Stimulated activated CD8-positive, alpha-beta memory T cell treated with anti-CD3 and anti-CD28 coated beads, Interleukin-2, amount 100 ng/mL, for 48 hours (primary cell): Measurements from ENCODE around the gene ALKBH2.
A peak's percentile ranks its signal among the peaks of the same experiment; 100 is the strongest.
"Not testable (repeated sequence)": the region's sequence is repeated elsewhere in the genome, so short reads cannot be mapped to it uniquely, and the experiment has no call there.

Experiments used
- DNase-seq, 2 donors: peaks; one replicate each; pipeline ENCODE4 v3.0.0-alpha.2; 2020; ENCODE audit warnings: low read depth in 2 of 2

ALKBH2 gene

DNA sequence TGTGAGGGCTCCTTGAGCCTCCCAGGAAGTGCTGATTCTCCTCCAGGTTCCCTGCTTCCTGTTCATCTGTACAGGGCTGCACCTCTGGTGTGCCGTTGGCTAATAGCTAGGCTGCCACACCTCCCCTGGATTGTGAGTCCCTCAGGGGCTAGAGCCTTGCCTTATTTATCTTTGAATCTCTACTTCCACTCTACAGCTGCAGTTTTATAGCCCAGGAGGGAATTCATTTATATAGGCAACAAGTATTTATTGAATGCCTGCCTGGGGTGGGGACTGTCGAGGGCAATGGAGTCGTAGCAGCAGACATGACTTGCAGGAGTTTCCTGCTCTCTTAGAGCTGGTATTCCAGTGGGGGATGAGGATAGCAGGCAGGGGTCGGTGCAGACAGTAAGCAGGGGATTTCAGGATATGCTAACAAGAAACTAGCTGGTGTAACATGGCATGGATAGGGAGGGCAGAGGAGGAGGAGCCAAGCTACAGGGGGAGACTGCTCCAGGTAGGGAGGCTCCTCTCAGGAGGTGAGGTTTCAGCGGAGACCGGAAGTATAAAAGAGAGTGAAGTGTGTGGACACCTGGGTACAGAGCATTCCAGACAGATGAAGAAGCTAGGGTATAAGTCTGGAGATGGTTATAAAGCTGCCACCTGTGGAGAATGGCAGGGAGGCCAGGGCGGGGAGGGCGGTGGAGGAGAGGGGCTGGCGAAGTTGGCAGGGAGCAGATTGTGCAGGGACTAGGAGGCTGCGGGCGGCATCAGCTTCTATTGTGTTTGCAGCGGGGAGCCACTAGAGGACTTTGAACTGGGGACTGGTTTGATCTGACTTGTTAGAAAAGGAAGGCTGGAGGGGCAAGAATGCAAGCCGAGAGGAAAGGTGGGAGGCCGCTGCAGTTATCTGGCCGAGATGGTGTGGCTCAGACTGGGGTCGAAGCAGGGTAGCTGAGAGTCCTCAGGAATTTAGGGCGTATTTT is 23.7 kb downstream of the ALKBH2 start:
- no peak for DNase-seq

DNA sequence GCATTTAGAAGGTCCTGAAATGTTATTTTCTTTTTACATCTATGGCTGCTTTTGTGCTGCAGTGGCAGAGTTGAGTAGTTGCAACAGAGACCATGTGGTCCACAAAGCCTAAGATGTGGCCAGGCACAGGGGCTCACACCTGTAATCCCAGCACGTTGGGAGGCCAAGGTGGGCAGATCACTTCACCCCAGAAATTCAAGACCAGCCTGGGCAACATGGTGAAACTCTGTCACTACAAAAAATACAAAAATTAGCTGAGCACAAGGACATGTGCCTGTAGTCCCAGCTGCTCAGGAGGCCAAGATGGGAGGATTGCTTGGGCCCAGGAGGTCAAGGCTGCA is 27.4 kb downstream of the ALKBH2 start:
- DNase-seq: no peak

DNA sequence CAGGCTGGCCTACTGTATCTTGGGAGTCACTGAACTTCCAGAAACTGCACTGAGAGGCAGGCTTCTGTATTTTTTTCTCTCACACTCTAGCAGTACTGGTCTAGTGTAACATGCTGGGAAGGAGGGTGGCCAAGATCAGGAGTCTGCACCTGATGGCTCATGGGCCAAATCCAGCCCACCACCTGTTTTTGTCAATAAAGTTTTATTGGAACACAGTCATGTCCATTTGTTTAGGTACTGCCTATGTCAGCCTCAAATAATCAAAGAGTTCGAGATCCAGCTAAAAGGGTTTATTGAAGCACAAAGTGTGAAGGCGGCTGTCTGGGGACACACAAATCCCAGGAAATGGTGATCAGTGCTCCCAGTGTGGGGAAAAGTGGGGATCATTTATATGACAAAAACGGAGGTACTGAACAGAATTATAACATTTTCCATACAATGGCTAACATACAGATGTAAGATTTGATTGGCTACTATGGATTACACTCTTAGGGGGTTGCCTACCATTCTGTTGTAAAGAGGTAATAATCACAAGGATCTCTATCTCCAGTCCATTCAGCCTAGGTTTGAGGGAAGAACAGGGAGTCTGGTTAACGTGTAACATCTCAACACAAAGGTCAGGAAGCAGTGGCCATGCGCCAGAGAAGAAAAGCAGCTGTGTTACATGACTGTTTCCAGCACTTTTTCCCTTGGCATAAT is 28.0 kb downstream of the ALKBH2 start:
- no peak for DNase-seq

DNA sequence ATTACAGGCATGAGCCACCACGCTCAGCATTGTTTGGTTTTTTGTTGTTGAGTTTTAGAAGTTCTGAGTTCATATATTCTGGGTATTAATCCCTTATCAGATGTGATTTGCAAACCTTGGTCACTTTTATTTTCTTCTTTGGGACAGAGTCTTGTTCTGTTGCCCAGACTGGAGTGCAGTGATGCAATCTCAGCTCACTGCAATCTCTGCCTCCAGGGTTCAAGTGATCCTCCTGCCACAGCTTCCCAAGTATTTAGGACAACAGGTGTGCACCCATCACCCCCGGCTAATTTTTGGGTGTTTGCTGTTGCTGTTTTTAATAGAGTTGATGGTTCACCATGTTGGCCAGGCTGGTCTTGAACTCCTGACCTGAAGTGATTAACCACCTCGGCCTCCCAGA is 29.1 kb downstream of the ALKBH2 start:
- DNase-seq: no peak

DNA sequence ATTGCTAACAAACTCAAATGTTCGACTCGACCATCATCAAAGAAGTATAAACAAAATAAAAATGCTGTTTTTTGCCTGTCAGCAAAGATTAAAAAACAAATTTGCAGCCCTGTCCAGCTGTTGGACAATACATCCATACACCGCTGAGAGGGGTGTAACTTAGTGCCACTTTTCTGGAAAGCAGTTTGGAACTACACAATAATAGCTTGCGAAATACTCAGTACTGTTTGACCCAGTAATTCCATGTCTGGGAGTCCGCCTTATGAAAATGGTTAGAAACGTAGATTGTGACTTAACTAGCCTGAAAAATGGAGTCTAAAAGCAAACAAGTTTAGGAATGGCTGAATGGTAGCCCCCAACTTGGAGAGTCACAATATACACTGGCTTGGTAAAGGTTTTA is 34.5 kb downstream of the ALKBH2 start:
- DNase-seq: no peak

- no peak for DNase-seq
Observed at GRCh38 chr12:109057376-109057775, 35.9 kb downstream of the ALKBH2 start.

- DNase-seq: no peak
Observed at GRCh38 chr12:109056891-109057290, 36.4 kb downstream of the ALKBH2 start.

GRCh38 chr12:109054520-109054919 is 38.8 kb downstream of the ALKBH2 start:
- no peak for DNase-seq

GRCh38 chr12:109054124-109054513 is 39.2 kb downstream of the ALKBH2 start:
- not testable (repeated sequence) for DNase-seq

DNA sequence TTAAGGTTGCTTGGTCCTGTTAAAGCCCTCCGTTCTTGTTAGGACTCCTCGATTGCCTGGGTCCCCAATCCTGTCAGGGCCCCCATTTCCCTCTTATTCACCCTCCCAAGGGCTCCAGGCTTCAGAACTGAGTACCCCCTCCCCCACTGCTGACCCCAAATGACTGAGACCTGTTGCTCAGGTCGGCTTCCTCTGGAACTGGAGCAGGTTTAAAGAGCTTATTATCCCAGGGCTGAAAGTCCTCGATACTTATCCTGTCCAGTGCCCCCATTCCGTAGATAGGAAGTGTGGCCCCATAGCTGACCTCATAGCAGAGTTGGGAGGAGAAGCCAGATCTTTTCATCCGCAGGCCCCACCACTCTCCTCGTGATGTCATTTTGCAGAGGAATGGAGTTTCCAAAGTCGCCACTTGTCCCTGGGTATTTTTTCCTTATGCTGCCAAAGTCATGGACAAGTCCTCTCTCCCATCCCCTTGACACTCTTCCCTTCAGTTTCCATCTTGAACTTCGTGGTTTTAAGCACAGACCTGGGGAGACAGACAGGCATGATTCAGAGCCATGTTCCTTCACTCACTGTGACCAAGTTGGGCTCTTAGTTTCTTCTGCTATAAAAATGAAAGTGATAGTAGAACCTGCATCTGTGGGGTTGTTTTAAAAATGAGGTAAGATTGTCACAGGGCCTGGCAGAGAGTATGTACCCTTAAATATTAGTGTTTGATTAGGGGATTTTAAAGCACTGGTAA is 39.7 kb downstream of the ALKBH2 start:
- no peak for DNase-seq

- peak; percentile 65 to 78 for DNase-seq
Observed at GRCh38 chr12:109052414-109053323, 40.6 kb downstream of the ALKBH2 start, which contains the start of gene USP30. TSS of gene USP30 (plus strand) at chr12:109052576. CDS start at chr12:109052679, 103 bp downstream.

GRCh38 chr12:109052097-109052413 is 41.2 kb downstream of the ALKBH2 start:
- DNase-seq: no peak

GRCh38 chr12:109049794-109050193 is 43.5 kb downstream of the ALKBH2 start:
- DNase-seq: not testable (repeated sequence)

- not testable (repeated sequence) for DNase-seq
Observed at GRCh38 chr12:109048706-109049105, 44.6 kb downstream of the ALKBH2 start.

- DNase-seq: no peak
Observed at GRCh38 chr12:109047081-109047805, 46.0 kb downstream of the ALKBH2 start.

DNA sequence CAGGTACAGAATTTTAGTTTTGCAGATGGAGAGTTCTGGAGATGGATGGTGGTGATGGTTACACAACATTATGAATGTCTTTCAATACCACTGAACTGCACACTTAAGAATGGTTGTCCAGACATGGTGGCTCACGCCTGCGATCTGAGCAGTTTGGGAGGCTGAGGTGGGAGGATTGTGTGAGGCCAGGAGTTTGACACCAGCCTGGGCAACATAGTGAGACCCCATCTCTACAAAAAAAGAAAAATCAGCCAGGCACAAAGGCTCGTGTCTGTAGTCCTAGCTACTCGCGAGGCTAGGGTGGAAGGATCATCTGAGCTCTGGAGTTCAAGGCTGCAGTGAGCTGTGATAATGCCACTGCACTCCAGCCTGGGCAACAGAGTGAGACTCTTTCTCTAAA is 49.0 kb downstream of the ALKBH2 start:
- no peak for DNase-seq
